ENCODE data around the gene RLF.
"Not testable (repeated sequence)": the region's sequence is repeated elsewhere in the genome, so short reads cannot be mapped to it uniquely, and the experiment has no call there.

RLF gene

GRCh38 chr1:40162753-40163441, 1.7 kb downstream of the RLF start:
- DNase-seq (ENCODE audit: low spot score): no peak

- DNase-seq (ENCODE audit: low spot score): no peak
Measured at GRCh38 chr1:40167317-40167716, 6.1 kb downstream of the RLF start.

GRCh38 chr1:40171036-40171435, 9.8 kb downstream of the RLF start:
- no peak for DNase-seq (ENCODE audit: low spot score)

- DNase-seq (ENCODE audit: low spot score): no peak
Measured at GRCh38 chr1:40174788-40175187, 13.6 kb downstream of the RLF start.

GRCh38 chr1:40176989-40177388, 15.8 kb downstream of the RLF start:
- DNase-seq (ENCODE audit: low spot score): not testable (repeated sequence)

GRCh38 chr1:40178200-40178599, 17.0 kb downstream of the RLF start:
- DNase-seq (ENCODE audit: low spot score): no peak

- DNase-seq (ENCODE audit: low spot score): no peak
Measured at GRCh38 chr1:40179496-40180089, 18.4 kb downstream of the RLF start.

GRCh38 chr1:40183055-40183710, 22.0 kb downstream of the RLF start:
- peak; percentile 31 for DNase-seq (ENCODE audit: low spot score)

- no peak for DNase-seq (ENCODE audit: low spot score)
Measured at GRCh38 chr1:40184193-40184592, 23.0 kb downstream of the RLF start.

GRCh38 chr1:40185951-40186864, 25.0 kb downstream of the RLF start:
- no peak for DNase-seq (ENCODE audit: low spot score)

GRCh38 chr1:40187399-40187798, 26.2 kb downstream of the RLF start:
- no peak for DNase-seq (ENCODE audit: low spot score)

- DNase-seq (ENCODE audit: low spot score): not testable (repeated sequence)
Measured at GRCh38 chr1:40194639-40195038, 33.5 kb downstream of the RLF start.

- peak; percentile 26 for DNase-seq (ENCODE audit: low spot score)
Measured at GRCh38 chr1:40197656-40198055, 36.5 kb downstream of the RLF start.

GRCh38 chr1:40199126-40199525, 37.9 kb downstream of the RLF start:
- no peak for DNase-seq (ENCODE audit: low spot score)

GRCh38 chr1:40204856-40205255, 43.7 kb downstream of the RLF start:
- DNase-seq (ENCODE audit: low spot score): no peak

- no peak for DNase-seq (ENCODE audit: low spot score)
Measured at GRCh38 chr1:40210511-40211204, 49.5 kb downstream of the RLF start.

- no peak for DNase-seq (ENCODE audit: low spot score)
Measured at GRCh38 chr1:40218333-40218732, 57.1 kb downstream of the RLF start.

- DNase-seq (ENCODE audit: low spot score): not testable (repeated sequence)
Measured at GRCh38 chr1:40221471-40221905, 60.3 kb downstream of the RLF start.

- DNase-seq (ENCODE audit: low spot score): no peak
Measured at GRCh38 chr1:40221977-40222772, 61.0 kb downstream of the RLF start.

GRCh38 chr1:40224040-40224439, 62.9 kb downstream of the RLF start:
- DNase-seq (ENCODE audit: low spot score): no peak

GRCh38 chr1:40226192-40226591, 65.0 kb downstream of the RLF start:
- DNase-seq (ENCODE audit: low spot score): no peak
